ENCODE data around the gene CDCA7L. TPM values are rescaled to one million over a fixed set of nuclear protein-coding genes. Genes with fewer than 3 reads are reported as not detected.
"Not testable (repeated sequence)": the region's sequence is repeated elsewhere in the genome, so short reads cannot be mapped to it uniquely, and the experiment has no call there.

CDCA7L gene
- polyA plus RNA-seq, 1 experiment: 34.0 TPM

- TF ChIP-seq CTCF (IDR thresholded peaks at IDR 0.05; ENCODE audit: insufficient read depth, low read depth, low read length): no peak
- CTCF ChIA-PET: interaction anchor here (1.2 kb wide), 1 partner anchor 261 kb away, joined by 3 read pairs; no protein-coding TSS in a partner anchor
- Histone ChIP-seq H3K36me3 (ENCODE audit: control insufficient read depth, insufficient read depth, low read length) (no peaks in the 10 kb centered on the region), H3K27me3 (ENCODE audit: control insufficient read depth, insufficient read depth, low read length) (no peaks in the 10 kb centered on the region), H3K4me3 (ENCODE audit: low read depth, low read length) (no peak overlapping the region)
- DNase-seq (ENCODE audit: low read depth): no peak
- POLR2A ChIA-PET: no interaction called here
Observed at GRCh38 chr7:21939858-21940372, 5.8 kb downstream of the CDCA7L start.

GRCh38 chr7:21939136-21939857 lies 6.4 kb downstream of the CDCA7L start:
- TF ChIP-seq CTCF (IDR thresholded peaks at IDR 0.05; ENCODE audit: insufficient read depth, low read depth, low read length): no peak
- DNase-seq (ENCODE audit: low read depth): no peak
- POLR2A ChIA-PET: no interaction called here
- CTCF ChIA-PET: interaction anchor here (1.2 kb wide), 1 partner anchor 260 kb away, joined by 3 read pairs; no protein-coding TSS in a partner anchor
- Histone ChIP-seq H3K27me3 (ENCODE audit: control insufficient read depth, insufficient read depth, low read length) (no peaks in the 10 kb centered on the region), H3K4me3 (ENCODE audit: low read depth, low read length) (no peak overlapping the region), H3K36me3 (ENCODE audit: control insufficient read depth, insufficient read depth, low read length) (no peaks in the 10 kb centered on the region)

DNA sequence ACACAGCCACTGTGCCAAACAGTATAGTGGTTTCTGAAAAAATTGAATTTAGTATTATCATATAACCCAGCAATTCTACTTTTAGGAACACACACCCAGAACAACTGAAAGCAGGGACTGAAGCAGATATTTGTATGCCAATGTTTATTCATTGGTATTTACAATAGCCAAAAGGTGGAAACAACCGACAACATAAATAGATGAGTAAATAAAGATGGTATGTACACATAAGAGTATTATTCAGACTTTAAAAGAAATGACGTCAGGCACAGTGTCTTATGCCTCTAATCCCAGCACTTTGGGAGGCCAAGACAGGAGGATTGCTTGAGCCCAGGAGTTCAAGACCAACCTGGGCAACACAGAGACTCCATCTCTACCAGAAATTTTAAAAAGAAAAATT lies 7.2 kb downstream of the CDCA7L start:
- Histone ChIP-seq H3K36me3 (ENCODE audit: control insufficient read depth, insufficient read depth, low read length) (no peaks in the 10 kb centered on the region), H3K4me3 (ENCODE audit: low read depth, low read length) (no peak overlapping the region), H3K27me3 (ENCODE audit: control insufficient read depth, insufficient read depth, low read length) (no peaks in the 10 kb centered on the region)
- DNase-seq (ENCODE audit: low read depth): no peak
- ChIA-PET POLR2A (no interaction called here), CTCF (no interaction called here)
- no peak for TF ChIP-seq CTCF (IDR thresholded peaks at IDR 0.05; ENCODE audit: insufficient read depth, low read depth, low read length)

DNA sequence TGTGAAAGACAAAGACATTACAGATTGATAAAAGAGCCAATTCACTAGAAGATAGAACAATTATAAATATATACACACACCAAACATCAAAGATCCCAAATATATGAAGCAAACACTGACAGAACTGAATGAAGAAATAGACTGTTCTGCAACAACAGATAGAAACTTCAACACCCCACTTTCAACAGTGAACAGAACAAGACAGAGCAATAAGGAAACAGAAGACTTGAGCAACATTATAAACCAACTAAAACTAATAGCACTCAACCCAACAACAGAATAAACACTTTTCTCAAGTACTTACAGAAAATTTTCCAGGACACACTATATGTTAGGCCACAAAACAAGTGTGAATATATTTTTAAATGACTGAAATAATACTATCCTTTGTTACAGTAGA lies 10.9 kb downstream of the CDCA7L start:
- Histone ChIP-seq H3K36me3 (ENCODE audit: control insufficient read depth, insufficient read depth, low read length) (no peaks in the 10 kb centered on the region), H3K4me3 (ENCODE audit: low read depth, low read length) (no peak overlapping the region), H3K27me3 (ENCODE audit: control insufficient read depth, insufficient read depth, low read length) (no peaks in the 10 kb centered on the region)
- ChIA-PET CTCF (no interaction called here), POLR2A (no interaction called here)
- no peak for DNase-seq (ENCODE audit: low read depth)
- no peak for TF ChIP-seq CTCF (IDR thresholded peaks at IDR 0.05; ENCODE audit: insufficient read depth, low read depth, low read length)

DNA sequence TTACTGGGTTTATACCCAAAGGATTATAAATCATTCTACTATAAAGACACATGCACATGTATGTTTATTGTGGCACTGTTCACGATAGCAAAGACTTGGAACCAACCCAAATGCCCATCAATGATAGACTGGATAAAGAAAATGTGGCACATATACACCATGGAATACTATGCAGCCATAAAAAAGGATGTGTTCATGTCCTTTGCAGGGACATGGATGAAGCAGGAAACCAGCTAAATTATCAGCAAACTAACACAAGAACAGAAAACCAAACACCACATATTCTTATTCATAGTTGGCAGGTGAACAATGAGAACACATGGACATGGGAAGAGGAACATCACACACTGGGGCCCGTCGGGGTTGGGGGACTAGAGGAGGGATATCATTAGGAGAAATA lies 12.4 kb downstream of the CDCA7L start:
- DNase-seq (ENCODE audit: low read depth); CTCF ChIA-PET; H3K27me3 ChIP-seq (ENCODE audit: control insufficient read depth, insufficient read depth, low read length); H3K36me3 ChIP-seq (ENCODE audit: control insufficient read depth, insufficient read depth, low read length); POLR2A ChIA-PET; H3K4me3 ChIP-seq (ENCODE audit: low read depth, low read length): not testable (repeated sequence)

DNA sequence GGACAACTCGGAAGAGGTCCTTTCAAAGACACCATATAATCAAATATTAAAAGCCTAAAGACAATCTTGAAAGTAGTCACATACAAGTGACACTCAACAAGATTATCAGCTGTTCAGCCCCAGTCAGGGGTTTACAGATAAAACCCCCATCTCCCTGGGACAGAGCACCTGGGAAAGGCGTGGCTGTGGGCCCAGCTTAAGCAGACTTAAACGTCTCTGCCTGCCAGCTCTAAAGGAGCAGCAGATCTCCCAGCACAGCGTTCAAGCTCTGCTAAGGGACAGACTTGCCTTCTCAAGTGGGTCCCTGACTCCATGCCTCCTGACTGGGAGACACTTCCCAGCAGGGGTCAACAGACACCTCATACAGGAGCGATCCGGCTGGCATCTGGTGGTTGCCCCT lies 18.0 kb downstream of the CDCA7L start:
- Histone ChIP-seq H3K4me3 (ENCODE audit: low read depth, low read length) (no peak overlapping the region), H3K36me3 (ENCODE audit: control insufficient read depth, insufficient read depth, low read length) (no peaks in the 10 kb centered on the region), H3K27me3 (ENCODE audit: control insufficient read depth, insufficient read depth, low read length) (no peaks in the 10 kb centered on the region)
- ChIA-PET CTCF (no interaction called here), POLR2A (no interaction called here)
- no peak for TF ChIP-seq CTCF (IDR thresholded peaks at IDR 0.05; ENCODE audit: insufficient read depth, low read depth, low read length)
- DNase-seq (ENCODE audit: low read depth): no peak

Data from BJ (cell line).